ENCODE measurements around the gene ACTN1. TPM values are rescaled to one million over a fixed set of nuclear protein-coding genes. Genes with fewer than 3 reads are reported as not detected.
"Not testable (repeated sequence)": the region's sequence is repeated elsewhere in the genome, so short reads cannot be mapped to it uniquely, and the experiment has no call there.

The ACTN1 gene
- total RNA-seq, result 60.1 TPM

- peak; percentile 81 for ATAC-seq
Observed at GRCh38 chr14:68979021-68979721, at the start of gene ACTN1. ACTN1 (minus strand) TSS chr14:68979302; CDS start chr14:68979056, 246 bp downstream.

DNA sequence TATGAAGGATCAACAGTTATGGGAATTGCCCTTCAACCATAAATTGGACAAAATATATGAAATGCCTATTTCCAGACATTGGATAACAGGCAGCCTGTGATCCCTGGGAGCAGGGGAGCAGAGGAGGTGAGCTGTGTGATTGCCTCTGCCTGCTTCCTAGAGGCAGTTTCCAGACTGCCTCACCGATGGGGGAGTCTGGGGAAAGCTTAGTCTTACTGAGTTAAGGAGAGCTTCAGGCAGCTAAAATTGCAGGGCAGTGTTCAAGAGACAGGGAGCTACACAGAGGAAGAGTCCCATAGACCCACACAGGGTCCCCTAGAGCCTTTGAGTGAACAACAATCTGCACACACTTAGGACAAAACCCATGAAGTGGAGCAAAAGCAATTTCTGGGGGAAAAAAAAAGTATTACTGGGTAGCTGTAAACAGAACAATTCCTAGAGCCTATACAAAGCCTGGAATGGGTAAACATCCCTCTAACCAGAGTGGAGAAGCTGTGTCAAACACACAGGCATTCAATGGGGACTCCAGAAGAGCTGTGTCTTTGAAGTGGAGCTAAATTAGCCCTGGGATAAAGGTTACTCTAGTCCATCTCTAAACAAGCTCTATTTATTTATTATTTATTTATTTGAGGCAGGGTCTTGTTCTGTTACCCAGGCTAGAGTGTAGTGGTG, 48.3 kb upstream of the ACTN1 start:
- ATAC-seq, result no peak
- DNase-seq (ENCODE audit: low spot score), result no peak

More at GRCh38 chr14:68979021-68979721, at the start of gene ACTN1:
- DNase-seq (ENCODE audit: low spot score), result peak; percentile 97

GRCh38 chr14:69023035-69023434, 43.9 kb upstream of the ACTN1 start:
- ATAC-seq, result no peak

GRCh38 chr14:69022093-69022492, 43.0 kb upstream of the ACTN1 start:
- DNase-seq (ENCODE audit: low spot score); ATAC-seq: not testable (repeated sequence)

More at GRCh38 chr14:69023035-69023434, 43.9 kb upstream of the ACTN1 start:
- DNase-seq (ENCODE audit: low spot score), result no peak

GRCh38 chr14:69017706-69018105, 38.6 kb upstream of the ACTN1 start:
- DNase-seq (ENCODE audit: low spot score), result no peak
- ATAC-seq, result no peak

DNA sequence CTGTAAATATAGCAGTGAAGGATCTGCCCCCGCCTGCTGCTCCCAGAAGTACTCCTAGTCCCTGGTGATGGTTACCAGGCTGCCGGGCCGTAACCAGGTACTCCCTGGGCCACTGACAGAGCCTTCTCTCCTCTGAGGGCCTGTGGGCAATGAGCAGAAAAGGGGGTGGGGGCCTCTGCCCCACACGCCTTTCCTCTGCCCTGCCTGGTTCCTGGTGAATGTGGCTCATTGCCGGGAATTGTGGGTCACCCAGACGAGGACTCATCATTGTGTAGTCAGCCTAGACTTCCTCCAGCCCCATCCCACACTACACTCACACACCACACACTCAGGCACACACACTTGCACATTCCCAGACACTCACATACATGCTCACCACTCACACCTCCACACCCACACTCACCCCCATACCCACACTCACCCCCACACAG, 35.7 kb upstream of the ACTN1 start:
- ATAC-seq (no peak), DNase-seq (ENCODE audit: low spot score) (no peak)

DNA sequence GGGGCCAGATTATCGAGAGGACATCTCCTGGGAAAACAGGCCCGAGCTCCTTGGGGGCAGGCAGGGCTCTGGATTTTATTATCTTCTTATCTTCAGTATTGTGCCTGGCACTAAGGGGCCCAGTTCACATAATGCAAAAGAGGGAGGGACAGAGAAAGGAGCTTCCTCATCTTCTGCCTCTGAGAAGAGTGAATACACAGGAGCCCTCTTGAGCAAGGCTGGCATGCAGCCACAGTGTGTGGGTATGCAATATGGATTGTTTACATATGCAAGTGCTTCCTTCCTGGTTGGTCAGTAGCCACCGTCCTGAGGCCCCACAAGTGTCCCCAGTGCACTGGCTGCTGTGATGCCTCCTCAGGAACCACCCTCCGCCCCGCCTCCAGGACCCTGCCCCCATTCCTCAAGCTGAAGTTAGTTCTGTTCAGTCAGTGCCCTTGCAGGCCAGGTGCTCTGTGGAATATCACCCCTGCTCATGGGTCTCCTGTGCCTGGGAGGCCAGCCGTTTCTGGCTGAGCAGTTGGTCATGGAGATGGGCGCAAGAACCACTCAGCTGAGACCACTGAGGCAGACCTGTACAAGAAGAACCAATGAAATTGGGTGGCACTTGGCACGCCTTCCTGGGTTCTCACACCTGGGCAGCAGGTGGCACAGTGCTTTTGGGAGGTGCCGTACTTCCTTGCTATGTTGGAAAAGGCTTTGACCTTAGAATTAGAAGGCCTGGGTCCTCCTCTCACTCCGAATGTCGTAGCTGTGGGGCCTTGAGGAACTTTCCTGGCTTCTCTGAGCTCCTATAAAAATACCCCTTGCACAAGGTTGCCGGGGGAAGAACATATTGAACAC, 35.1 kb upstream of the ACTN1 start:
- peak; percentile 67 for ATAC-seq
- DNase-seq (ENCODE audit: low spot score), result peak; percentile 60

GRCh38 chr14:69012256-69012953, 33.3 kb upstream of the ACTN1 start:
- no peak for ATAC-seq
- DNase-seq (ENCODE audit: low spot score), result no peak

- ATAC-seq, result no peak
Observed at GRCh38 chr14:69010648-69011047, 31.5 kb upstream of the ACTN1 start.

DNA sequence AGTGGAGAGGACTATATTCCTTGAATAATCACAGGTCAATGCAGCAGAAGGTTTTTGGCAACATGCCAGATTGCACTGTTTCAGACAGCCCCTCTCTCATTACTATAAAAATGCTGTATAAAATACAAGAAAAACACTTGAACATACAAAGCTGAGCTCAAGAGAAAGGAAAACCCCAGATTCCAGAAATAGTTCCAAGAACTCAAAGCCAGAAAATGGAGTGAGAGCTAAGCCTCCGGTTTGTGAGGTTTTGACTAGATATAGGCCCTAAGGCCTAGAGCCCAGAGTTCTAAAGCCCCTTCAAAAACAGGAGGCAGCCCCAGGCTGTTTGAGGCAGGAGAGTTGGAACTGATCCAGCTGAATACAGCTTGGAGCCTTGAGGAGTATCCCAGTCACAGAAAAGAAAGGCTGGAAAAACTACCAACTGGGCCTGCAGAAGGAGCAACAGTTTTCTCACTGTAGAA, 29.4 kb upstream of the ACTN1 start:
- ATAC-seq (no peak), DNase-seq (ENCODE audit: low spot score) (no peak)

More at GRCh38 chr14:69010648-69011047, 31.5 kb upstream of the ACTN1 start:
- no peak for DNase-seq (ENCODE audit: low spot score)

DNA sequence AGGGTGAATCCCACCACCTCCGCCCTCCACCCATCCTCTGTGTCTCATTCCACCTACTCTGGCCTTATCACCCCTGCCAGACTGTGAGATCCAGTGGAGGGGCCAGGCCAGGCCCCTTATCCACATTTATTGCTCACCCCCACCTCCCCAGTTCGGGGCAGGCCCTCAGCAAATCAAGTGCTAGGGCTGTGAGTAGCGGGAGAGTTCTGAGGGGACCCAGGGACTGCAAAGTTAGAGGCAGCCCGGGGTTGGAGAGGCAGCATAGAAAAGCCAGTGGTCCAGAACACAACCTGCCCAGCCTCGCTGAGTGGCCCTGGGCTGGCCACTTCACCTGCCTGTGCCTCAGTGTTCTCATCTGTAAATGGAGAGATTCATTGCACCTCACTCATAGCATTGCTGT, 27.2 kb upstream of the ACTN1 start:
- DNase-seq (ENCODE audit: low spot score) (no peak), ATAC-seq (no peak)

DNA sequence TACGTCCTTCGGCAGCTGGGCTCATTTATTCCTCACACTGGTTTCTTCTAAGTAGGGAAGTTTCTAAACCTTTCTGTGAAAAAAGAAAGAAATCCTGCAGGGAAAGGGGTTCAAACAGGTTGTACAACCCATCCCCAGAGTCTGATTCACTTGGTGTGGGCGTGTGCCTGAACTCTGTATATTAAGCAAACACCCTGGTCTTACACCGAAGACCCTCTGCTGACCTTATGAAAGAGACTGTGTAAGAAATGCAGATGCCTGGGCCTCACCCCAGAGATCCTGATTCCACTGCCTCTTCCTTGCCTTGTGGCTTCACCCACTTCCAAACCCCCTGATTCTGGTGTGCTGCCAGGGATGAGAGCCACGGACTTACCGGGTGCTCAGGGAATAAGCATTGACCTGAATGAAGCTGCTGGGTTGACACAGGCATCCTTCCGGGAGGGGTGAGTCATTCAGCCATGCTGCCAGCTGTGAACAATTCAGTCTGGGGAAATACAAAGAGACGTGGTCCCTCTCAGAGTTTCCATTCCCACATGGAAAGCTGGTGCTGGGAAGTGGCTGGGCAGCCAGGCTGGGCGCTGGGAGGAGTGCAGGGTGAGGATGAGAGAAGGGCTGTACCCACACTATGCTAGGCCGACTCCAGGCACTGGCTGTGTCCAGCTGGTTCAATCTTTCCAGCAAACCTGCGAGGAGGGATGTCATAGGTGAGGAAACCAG, 26.5 kb upstream of the ACTN1 start:
- ATAC-seq (no peak), DNase-seq (ENCODE audit: low spot score) (no peak)

- no peak for DNase-seq (ENCODE audit: low spot score)
- ATAC-seq, result no peak
Observed at GRCh38 chr14:69004731-69005431, 25.8 kb upstream of the ACTN1 start.

DNA sequence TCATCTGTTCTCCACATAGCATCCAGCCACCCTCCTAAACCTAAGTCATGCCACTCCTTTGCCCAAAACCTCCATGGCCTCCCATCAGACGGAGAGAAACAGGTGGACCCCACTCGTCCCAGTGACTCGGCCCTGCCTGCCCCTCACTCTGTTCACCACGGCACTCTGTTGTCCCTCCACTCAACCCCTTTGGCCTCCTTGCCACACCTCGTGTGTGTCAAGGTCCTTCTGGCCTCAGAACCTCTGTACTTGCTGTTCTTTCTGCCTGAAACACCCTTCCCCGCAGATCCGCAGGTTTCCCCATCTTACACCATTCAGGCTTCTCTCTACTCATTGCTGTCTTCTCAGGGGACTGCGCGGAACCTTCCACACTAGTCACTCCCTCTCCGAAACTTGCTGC, 24.5 kb upstream of the ACTN1 start:
- no peak for DNase-seq (ENCODE audit: low spot score)
- no peak for ATAC-seq

GRCh38 chr14:69002069-69002468, 23.0 kb upstream of the ACTN1 start:
- peak; percentile 99 for ATAC-seq
- peak; percentile 69 for DNase-seq (ENCODE audit: low spot score)

DNA sequence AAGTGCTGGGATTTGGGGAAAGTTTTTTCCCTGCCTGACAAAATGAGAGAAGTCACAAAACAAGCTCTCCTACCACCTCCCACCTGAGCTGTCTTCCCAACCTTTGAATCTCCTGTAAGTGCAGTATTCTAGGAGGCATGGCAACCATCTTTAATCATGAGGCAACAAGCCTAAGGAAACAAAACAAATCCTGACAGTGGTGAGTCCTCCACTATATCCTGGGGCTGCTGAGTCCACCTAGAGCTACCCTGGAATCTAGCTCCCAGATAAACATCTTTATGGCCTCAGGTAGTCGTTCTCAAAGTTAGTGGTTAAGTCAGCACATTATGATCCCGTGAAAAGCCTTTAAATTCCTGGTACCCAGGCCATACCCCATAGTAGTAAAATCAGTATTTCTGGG, 22.3 kb upstream of the ACTN1 start:
- DNase-seq (ENCODE audit: low spot score) (no peak), ATAC-seq (no peak)

GRCh38 chr14:68998062-68998461, 19.0 kb upstream of the ACTN1 start:
- no peak for DNase-seq (ENCODE audit: low spot score)
- no peak for ATAC-seq

DNA sequence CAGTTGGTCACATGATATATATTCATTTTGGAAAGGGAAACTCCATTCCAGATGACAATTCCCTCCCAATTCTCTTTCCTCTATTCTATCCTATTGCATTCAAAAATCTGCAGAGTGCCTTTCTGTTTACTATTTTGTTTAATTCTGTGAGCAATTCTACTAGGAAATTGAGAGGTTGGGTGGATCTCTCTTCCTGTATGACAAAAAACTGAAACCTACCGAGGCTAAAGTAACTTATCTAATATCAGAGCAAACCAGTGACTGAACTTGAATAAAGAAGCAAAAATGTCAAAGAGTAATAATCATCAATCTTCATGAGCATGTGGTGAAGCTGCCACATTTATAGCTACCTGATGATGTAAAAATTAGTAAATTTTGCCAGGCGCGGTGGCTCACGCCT, 16.6 kb upstream of the ACTN1 start:
- no peak for ATAC-seq
- DNase-seq (ENCODE audit: low spot score), result no peak

DNA sequence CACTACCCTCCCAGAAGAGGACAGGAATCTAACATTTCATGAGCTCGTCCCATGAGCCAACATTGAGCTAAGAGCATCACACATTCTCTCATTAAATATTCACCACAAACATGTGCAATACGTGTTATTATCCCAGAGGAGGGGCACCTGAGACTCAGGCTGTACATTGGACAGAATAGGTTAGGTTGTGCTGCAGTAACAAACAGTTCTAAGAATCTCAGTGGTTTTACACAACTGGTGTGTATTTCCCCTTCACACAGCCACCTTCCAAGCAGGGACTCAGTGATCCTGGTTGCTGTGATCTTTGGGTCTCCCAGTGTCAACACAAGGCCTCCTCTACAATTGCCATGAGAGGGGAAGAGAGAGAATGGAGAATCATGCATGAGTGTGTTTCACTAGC, 15.0 kb upstream of the ACTN1 start:
- DNase-seq (ENCODE audit: low spot score), result no peak
- ATAC-seq, result no peak

DNA sequence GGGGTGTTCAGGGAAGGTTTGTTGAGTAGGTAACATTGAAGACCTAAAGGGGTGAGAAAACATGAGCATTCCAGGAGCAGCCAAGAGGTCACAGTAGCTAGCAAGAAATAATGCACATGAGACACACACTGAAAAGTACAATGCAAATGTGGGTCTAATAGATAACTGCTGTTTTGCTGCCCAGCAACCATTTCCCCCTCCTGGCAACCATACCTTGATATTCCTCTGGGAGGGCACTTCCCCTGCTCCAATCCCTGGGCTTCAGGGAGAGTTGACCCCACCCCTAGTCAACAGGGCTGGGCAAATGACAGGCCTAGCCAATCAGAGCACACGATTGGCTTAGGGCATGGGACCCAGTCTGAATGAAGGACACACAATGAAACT, 8.5 kb upstream of the ACTN1 start:
- ATAC-seq, result no peak
- DNase-seq (ENCODE audit: low spot score), result no peak
